B cell (primary cell): ENCODE data around the gene PDE4B. TPM values are rescaled to one million over a fixed set of nuclear protein-coding genes. Genes with fewer than 3 reads are reported as not detected.
A peak's percentile ranks its signal among the peaks of the same experiment; 100 is the strongest.

Source experiments
- ATAC-seq: fragments of 200-7000 bp; cut with Tn5 transposase; one replicate; pipeline ENCODE4 v1.10.0; 2021; ENCODE audit warnings: low read depth, mild to moderate bottlenecking, moderate number of reproducible peaks, moderate library complexity
- CTCF ChIA-PET: fragments of 350-600 bp; sonication (Branson Sonifier 250); formaldehyde crosslinking; loops from one replicate; lab custom pipeline; 2021; ENCODE audit warnings: antibody characterized with exemption, inconsistent platforms; lab: Charles Lee
- POLR2A ChIA-PET: fragments of 350-600 bp; sonication (Branson Sonifier 250); formaldehyde crosslinking; loops from one replicate; lab custom pipeline; 2021; ENCODE audit warnings: antibody characterized with exemption; lab: Charles Lee
- DNase-seq: peaks from one replicate; pipeline ENCODE4 v3.0.0; 2013
- H2AFZ ChIP-seq: 2 replicates; pipeline ENCODE4 v1.6.1; 2012; ENCODE audit warnings: mild to moderate bottlenecking, low read depth, low read length; ENCODE audit not compliant: insufficient read depth, poor library complexity, severe bottlenecking
- H3K27ac ChIP-seq, 2 donors: 1 replicate in 1 of 2; 2 replicates in 1 of 2; pipeline ENCODE4 v1.5.1; 2012 to 2013; ENCODE audit warnings: low read length in 2 of 2, mild to moderate bottlenecking in 2 of 2, moderate library complexity in 1 of 2
- H3K27me3 ChIP-seq, 4 experiments: fragments of 200-600 bp in 1 of 4; sonication (generic) in 1 of 4; replicated peaks in 1 of 4; 1 replicate in 2 of 4; 2 replicates in 2 of 4; pipeline versions ENCODE4 v1.6.1 to v1.7.0; 2013 to 2016; ENCODE audit warnings: low read length in 3 of 4, mild to moderate bottlenecking in 2 of 4, mixed read lengths in 1 of 4, moderate library complexity in 1 of 4; ENCODE audit not compliant: insufficient read depth in 4 of 4, control insufficient read depth in 3 of 4; ENCODE audit errors: control extremely low read depth in 1 of 4
- H3K36me3 ChIP-seq, 2 experiments: replicated peaks in 1 of 2; 1 replicate in 1 of 2; 2 replicates in 1 of 2; pipeline versions ENCODE4 v1.6.1 to v1.7.1; 2013; ENCODE audit warnings: low read length in 1 of 2; ENCODE audit not compliant: insufficient read depth in 2 of 2, control insufficient read depth in 1 of 2; ENCODE audit errors: control extremely low read depth in 1 of 2, extremely low read depth in 1 of 2
- H3K4me1 ChIP-seq, 2 donors: fragments of 200-600 bp in 1 of 2; sonication (generic) in 1 of 2; 1 replicate in 1 of 2; 2 replicates in 1 of 2; pipeline versions ENCODE4 v1.5.1 to v1.6.1; 2013 to 2017; ENCODE audit warnings: low read length in 2 of 2; ENCODE audit not compliant: control insufficient read depth in 2 of 2, insufficient read depth in 2 of 2
- H3K4me2 ChIP-seq: replicated peaks from 2 replicates; pipeline ENCODE3; 2012; ENCODE audit warnings: mild to moderate bottlenecking, low read depth, low read length; ENCODE audit not compliant: poor library complexity, severe bottlenecking
- H3K4me3 ChIP-seq, 5 experiments: fragments of 200-600 bp in 1 of 5; sonication (generic) in 1 of 5; 1 replicate in 3 of 5; 2 replicates in 2 of 5; pipeline versions ENCODE4 v1.5.1 to v1.7.0; 2011 to 2016; ENCODE audit warnings: low read length in 4 of 5, mild to moderate bottlenecking in 4 of 5, low read depth in 2 of 5, control low read depth in 1 of 5, moderate library complexity in 1 of 5; ENCODE audit not compliant: insufficient read depth in 1 of 5; ENCODE audit errors: control extremely low read depth in 1 of 5, extremely low read depth in 1 of 5
- H3K79me2 ChIP-seq: fragments of 200-600 bp; sonication (generic); one replicate; pipeline ENCODE4 v1.6.0; 2016; ENCODE audit warnings: low read length; ENCODE audit not compliant: control insufficient read depth, insufficient read depth
- H3K9ac ChIP-seq: fragments of 200-600 bp; sonication (generic); 2 replicates; pipeline ENCODE4 v1.6.1; 2017; ENCODE audit warnings: mild to moderate bottlenecking, low read length, moderate library complexity
- H3K9me3 ChIP-seq, 3 donors: one replicate each; pipeline versions ENCODE4 v1.6.1 to v1.7.1; 2013; ENCODE audit warnings: low read length in 2 of 3; ENCODE audit not compliant: control insufficient read depth in 2 of 3, insufficient read depth in 1 of 3; ENCODE audit errors: control extremely low read depth in 1 of 3
- H4K20me1 ChIP-seq: 2 replicates; pipeline ENCODE4 v1.6.0; 2012; ENCODE audit warnings: mild to moderate bottlenecking, low read length; ENCODE audit not compliant: insufficient read depth, control insufficient read depth, poor library complexity, severe bottlenecking
- H3K27ac Mint-ChIP-seq: one replicate; pipeline ENCODE4 v1.8.0; 2021; ENCODE audit warnings: mixed read lengths
- H3K27me3 Mint-ChIP-seq: one replicate; pipeline ENCODE4 v1.8.0; 2021; ENCODE audit warnings: mixed read lengths
- H3K4me1 Mint-ChIP-seq: one replicate; pipeline ENCODE4 v1.8.0; 2021; ENCODE audit warnings: mixed read lengths
- H3K4me3 Mint-ChIP-seq: one replicate; pipeline ENCODE4 v1.8.0; 2021; ENCODE audit warnings: mixed read lengths
- H3K9me3 Mint-ChIP-seq: one replicate; pipeline ENCODE4 v1.8.0; 2022; ENCODE audit warnings: mixed read lengths; ENCODE audit not compliant: insufficient read depth
- CTCF ChIP-seq: fragments of 200-600 bp; IDR thresholded peaks from one replicate; pipeline ENCODE4 v1.8.0; 2022; ENCODE audit warnings: antibody characterized with exemption, mild to moderate bottlenecking
- EZH2 ChIP-seq: IDR thresholded peaks from 2 replicates; pipeline ENCODE4 v1.6.1; 2012; ENCODE audit warnings: borderline replicate concordance, low read depth, mild to moderate bottlenecking, moderate library complexity, low read length; ENCODE audit not compliant: insufficient read depth, poor library complexity, severe bottlenecking
- WGBS: methylation state at CpG from one replicate; pipeline ENCODE4 v1.1.5; 2013; ENCODE audit warnings: missing lambda C conversion rate; ENCODE audit not compliant: insufficient coverage; 5-methylcytosine and 5-hydroxymethylcytosine counted together
- intact Hi-C: fragments of 100-400 bp; cut with micrococcal nuclease; formaldehyde crosslinking; loops from one replicate; pipeline ENCODE4 v1.10.0; 2022
- polyA plus RNA-seq: library from polyadenylated mRNA; depleted of rRNA; stranded (reverse); fragments of >200 nt; gene quantifications from 2 replicates; pipeline ENCODE4 v1.2.3, GENCODE V29; 2012
- total RNA-seq, 2 donors: library from RNA; stranded (reverse); fragments of 120-200 nt in 1 of 2; gene quantifications; 1 replicate in 1 of 2; 2 replicates in 1 of 2; pipeline versions ENCODE4 v1.2.3 to v1.2.4, GENCODE V29; 2013 to 2022

Gene PDE4B
- total and polyA plus RNA-seq, 2 donors (not counting 1 experiment from before 2014, with no cell fraction given), result 63.7 to 242 TPM

- Mint-ChIP-seq H3K4me1 (peaks cover 15% of the 10 kb centered on the region), H3K9me3 (no peaks in the 10 kb centered on the region), H3K27ac (no peak overlapping the region), H3K4me3 (no peak overlapping the region), H3K27me3 (no peaks in the 10 kb centered on the region)
- ATAC-seq (peak; percentile 31), DNase-seq (no peak)
- TF ChIP-seq EZH2, result no peak
- no peak for TF ChIP-seq CTCF
- intact Hi-C loops, result loop anchor here (1.0 kb wide), 1 partner anchor 13 kb away; no protein-coding TSS in a partner anchor
- ChIA-PET POLR2A (no interaction called here), CTCF (interaction anchor here (0.6 to 6.1 kb wide), 2 partner anchors 16 to 179 kb away, joined by 3 to 53 read pairs; no protein-coding TSS in a partner anchor)
- Histone ChIP-seq H4K20me1 (no peaks in the 10 kb centered on the region), H3K4me3 (no peak overlapping the region), H3K27ac (no peak overlapping the region), H3K9ac (no peak overlapping the region), H3K9me3 (no peaks in the 10 kb centered on the region), H3K27me3 (no peaks in the 10 kb centered on the region), H3K79me2 (no peaks in the 10 kb centered on the region), H3K4me2 (no peak overlapping the region), H2AFZ (no peak overlapping the region), H3K36me3 (no peaks in the 10 kb centered on the region), H3K4me1 (peaks cover 0 to 4% of the 10 kb centered on the region in 2 donors)
- WGBS, result 80% methylated on average over 2 of the region's 3 CpGs
Measured at GRCh38 chr1:66265796-66266195, 473.1 kb downstream of the PDE4B start.

DNA sequence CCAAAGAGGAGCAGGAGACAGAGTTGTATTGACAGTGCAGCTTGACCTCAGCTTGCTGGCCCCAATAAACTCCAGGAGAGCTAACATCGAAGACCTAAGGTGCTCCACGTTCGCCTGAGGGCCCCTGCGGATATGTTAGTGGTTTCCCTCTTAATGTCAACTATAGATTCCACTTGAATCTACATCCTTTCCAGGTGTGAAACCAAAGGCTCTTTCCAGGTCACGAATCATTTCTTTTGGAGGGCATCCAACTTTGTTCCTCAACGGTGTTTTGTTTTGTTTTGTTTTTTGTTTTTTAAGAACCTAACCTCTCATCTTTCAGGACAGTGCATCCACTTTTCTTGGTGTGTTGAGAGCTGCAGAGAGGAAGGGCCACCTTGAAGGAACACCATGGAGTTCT is 473.7 kb downstream of the PDE4B start:
- no peaks in the 10 kb centered on the region for H3K36me3 ChIP-seq
- intact Hi-C loops, result loop anchor here (1.0 kb wide), 1 partner anchor 12 kb away; no protein-coding TSS in a partner anchor
- CTCF ChIA-PET, result interaction anchor here (0.6 to 6.1 kb wide), 2 partner anchors 16 to 178 kb away, joined by 3 to 53 read pairs; no protein-coding TSS in a partner anchor
- no peak for ATAC-seq
- no peaks in the 10 kb centered on the region for H3K27me3 ChIP-seq
- H3K27ac ChIP-seq, result no peak overlapping the region
- no peaks in the 10 kb centered on the region for H3K9me3 ChIP-seq
- H3K4me3 Mint-ChIP-seq, result no peak overlapping the region
- H3K9ac ChIP-seq, result no peak overlapping the region
- DNase-seq, result no peak
- H3K4me1 ChIP-seq, result peaks cover 0 to 4% of the 10 kb centered on the region in 2 donors
- 53% methylated on average over 3 of the region's 6 CpGs for whole genome bisulfite sequencing
- H3K9me3 Mint-ChIP-seq, result no peaks in the 10 kb centered on the region
- H4K20me1 ChIP-seq, result no peaks in the 10 kb centered on the region
- no peak overlapping the region for H3K4me3 ChIP-seq
- no peaks in the 10 kb centered on the region for H3K27me3 Mint-ChIP-seq
- TF ChIP-seq EZH2 (no peak), CTCF (no peak)
- H2AFZ ChIP-seq, result no peak overlapping the region
- H3K4me1 Mint-ChIP-seq, result peaks cover 18% of the 10 kb centered on the region
- H3K4me2 ChIP-seq, result no peak overlapping the region
- POLR2A ChIA-PET, result no interaction called here
- no peak overlapping the region for H3K27ac Mint-ChIP-seq
- no peaks in the 10 kb centered on the region for H3K79me2 ChIP-seq
